HepG2 (cell line): Measurements from ENCODE around the gene TRIM54. TPM values are rescaled to one million over a fixed set of nuclear protein-coding genes. Genes with fewer than 3 reads are reported as not detected.
A peak's percentile ranks its signal among the peaks of the same experiment; 100 is the strongest.

Experiments used
- ARID5B ChIP-seq: IDR thresholded peaks from 2 replicates; pipeline ENCODE4 v1.4.0; 2020; ENCODE audit warnings: mild to moderate bottlenecking, missing genetic modification reagents
- HNF1A ChIP-seq, 2 experiments: sonication (generic) in 1 of 2; formaldehyde crosslinking in 1 of 2; IDR thresholded peaks; 2 replicates each; pipeline versions ENCODE4 v1.4.0 to v1.6.1; 2016 to 2020; ENCODE audit warnings: borderline replicate concordance in 1 of 2, low read depth in 1 of 2, mild to moderate bottlenecking in 1 of 2, missing genetic modification reagents in 1 of 2
- KLF16 ChIP-seq, 2 experiments: sonication (generic) in 1 of 2; formaldehyde crosslinking in 1 of 2; IDR thresholded peaks; 2 replicates each; pipeline versions ENCODE4 v1.6.1 to v1.8.0; 2016 to 2023; ENCODE audit warnings: missing genetic modification reagents in 2 of 2, missing compliant biosample characterization in 1 of 2
- NCOA1 ChIP-seq: sonication (generic); formaldehyde crosslinking; IDR thresholded peaks from 2 replicates; pipeline ENCODE4 v1.9.0; 2021; ENCODE audit warnings: missing genetic modification reagents
- PAX8 ChIP-seq: sonication (generic); formaldehyde crosslinking; IDR thresholded peaks from 2 replicates; pipeline ENCODE4 v1.8.0; 2022; ENCODE audit warnings: mild to moderate bottlenecking, missing genetic modification reagents, borderline replicate concordance
- RBM22 ChIP-seq: fragments of 200-400 bp; formaldehyde crosslinking; optimal IDR thresholded peaks from 2 replicates; pipeline ENCODE3; 2017; ENCODE audit warnings: mild to moderate bottlenecking, low read length, moderate library complexity
- TEAD3 ChIP-seq: optimal IDR thresholded peaks from 2 replicates; pipeline ENCODE3; 2016; ENCODE audit warnings: borderline replicate concordance
- THAP9 ChIP-seq: sonication (generic); formaldehyde crosslinking; IDR thresholded peaks from 2 replicates; pipeline ENCODE4; 2020; ENCODE audit warnings: missing genetic modification reagents, mild to moderate bottlenecking, borderline replicate concordance
- ZNF577 ChIP-seq: sonication (generic); formaldehyde crosslinking; IDR thresholded peaks from 2 replicates; pipeline ENCODE4 v1.4.0; 2020; ENCODE audit warnings: mild to moderate bottlenecking, low read depth, missing genetic modification reagents, borderline replicate concordance
- polyA plus RNA-seq, 8 experiments: library from polyadenylated mRNA; depleted of rRNA in 3 of 8; stranded (reverse) in 7 of 8; unstranded in 1 of 8; fragments of >200 nt; fragmentation: Illumina TruSeq in 4 of 8; extraction: Trizol in 4 of 8; gene quantifications; 2 replicates each; pipeline versions ENCODE4 v1.2.1 to v1.2.3, GENCODE V29; 2011 to 2016; ENCODE audit warnings: low read depth in 4 of 8, missing spikeins in 1 of 8, mixed read lengths in 1 of 8; ENCODE audit not compliant: insufficient read depth in 1 of 8
- total RNA-seq, 5 experiments: library from RNA; depleted of rRNA; stranded (reverse); fragments of >200 nt; fragmentation: Illumina TruSeq; extraction: Trizol; gene quantifications; 2 replicates each; pipeline ENCODE4 v1.2.3, GENCODE V29; 2016; ENCODE audit warnings: low read depth in 1 of 5
- TF ChIP-seq, protein P1 (sequence below): sonication (generic); formaldehyde crosslinking; IDR thresholded peaks from 2 replicates; pipeline ENCODE4 v1.5.0; 2020; ENCODE audit warnings: mild to moderate bottlenecking, missing genetic modification reagents, borderline replicate concordance
- TF ChIP-seq, protein P2 (sequence below): sonication (generic); formaldehyde crosslinking; IDR thresholded peaks from 2 replicates; pipeline ENCODE4 v1.4.0; 2020; ENCODE audit warnings: mild to moderate bottlenecking, low read depth, missing genetic modification reagents

Gene TRIM54
- total and polyA plus RNA-seq, 2 of the 13 experiments (the other 11 are each of a cell fraction or from before 2014, with no cell fraction given) = 0.07 to 0.13 TPM

DNA sequence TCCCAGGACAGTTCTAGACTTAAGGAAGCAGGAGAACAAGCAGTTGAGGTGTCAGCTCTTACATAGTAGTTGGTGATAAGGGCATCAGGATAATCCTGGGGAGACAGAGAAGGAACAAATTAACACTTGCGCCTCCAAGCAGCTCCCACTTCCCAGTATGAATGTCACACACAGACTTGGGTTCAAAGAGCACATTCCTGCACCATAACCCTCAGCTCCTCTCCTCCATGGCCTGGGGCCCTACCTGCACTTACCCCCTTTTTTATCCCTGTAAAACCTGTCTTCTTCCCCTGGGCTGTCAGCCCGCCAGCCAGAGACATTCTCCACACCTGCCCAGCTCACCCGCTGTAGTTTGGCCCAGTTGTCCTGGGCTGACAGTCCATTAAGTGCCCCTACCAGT is 29.9 kb downstream of the TRIM54 start (continued):
- TF ChIP-seq, protein P1, sequence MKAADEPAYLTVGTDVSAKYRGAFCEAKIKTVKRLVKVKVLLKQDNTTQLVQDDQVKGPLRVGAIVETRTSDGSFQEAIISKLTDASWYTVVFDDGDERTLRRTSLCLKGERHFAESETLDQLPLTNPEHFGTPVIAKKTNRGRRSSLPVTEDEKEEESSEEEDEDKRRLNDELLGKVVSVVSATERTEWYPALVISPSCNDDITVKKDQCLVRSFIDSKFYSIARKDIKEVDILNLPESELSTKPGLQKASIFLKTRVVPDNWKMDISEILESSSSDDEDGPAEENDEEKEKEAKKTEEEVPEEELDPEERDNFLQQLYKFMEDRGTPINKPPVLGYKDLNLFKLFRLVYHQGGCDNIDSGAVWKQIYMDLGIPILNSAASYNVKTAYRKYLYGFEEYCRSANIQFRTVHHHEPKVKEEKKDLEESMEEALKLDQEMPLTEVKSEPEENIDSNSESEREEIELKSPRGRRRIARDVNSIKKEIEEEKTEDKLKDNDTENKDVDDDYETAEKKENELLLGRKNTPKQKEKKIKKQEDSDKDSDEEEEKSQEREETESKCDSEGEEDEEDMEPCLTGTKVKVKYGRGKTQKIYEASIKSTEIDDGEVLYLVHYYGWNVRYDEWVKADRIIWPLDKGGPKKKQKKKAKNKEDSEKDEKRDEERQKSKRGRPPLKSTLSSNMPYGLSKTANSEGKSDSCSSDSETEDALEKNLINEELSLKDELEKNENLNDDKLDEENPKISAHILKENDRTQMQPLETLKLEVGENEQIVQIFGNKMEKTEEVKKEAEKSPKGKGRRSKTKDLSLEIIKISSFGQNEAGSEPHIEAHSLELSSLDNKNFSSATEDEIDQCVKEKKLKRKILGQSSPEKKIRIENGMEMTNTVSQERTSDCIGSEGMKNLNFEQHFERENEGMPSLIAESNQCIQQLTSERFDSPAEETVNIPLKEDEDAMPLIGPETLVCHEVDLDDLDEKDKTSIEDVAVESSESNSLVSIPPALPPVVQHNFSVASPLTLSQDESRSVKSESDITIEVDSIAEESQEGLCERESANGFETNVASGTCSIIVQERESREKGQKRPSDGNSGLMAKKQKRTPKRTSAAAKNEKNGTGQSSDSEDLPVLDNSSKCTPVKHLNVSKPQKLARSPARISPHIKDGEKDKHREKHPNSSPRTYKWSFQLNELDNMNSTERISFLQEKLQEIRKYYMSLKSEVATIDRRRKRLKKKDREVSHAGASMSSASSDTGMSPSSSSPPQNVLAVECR (CRISPR knock-in tag) = 0 out of 2 replicates have a peak, but pooled peaks have one; percentile 34
- TF ChIP-seq PAX8 (CRISPR knock-in tag) (no peak), TEAD3 (CRISPR knock-in tag) (peak; percentile 68), THAP9 (no peak), ZNF577 (no peak), NCOA1 (no peak), RBM22 (peak; percentile 36), HNF1A (IDR thresholded peaks at IDR 0.05; ENCODE audit: low read depth) (no peak), HNF1A (CRISPR knock-in tag; IDR thresholded peaks at IDR 0.05; ENCODE audit: borderline replicate concordance) (no peak), KLF16 (CRISPR knock-in tag; IDR thresholded peaks at IDR 0.05) (no peak), ARID5B (CRISPR knock-in tag) (0 out of 2 replicates have a peak, but pooled peaks have one; percentile 13)
- TF ChIP-seq, protein P2, sequence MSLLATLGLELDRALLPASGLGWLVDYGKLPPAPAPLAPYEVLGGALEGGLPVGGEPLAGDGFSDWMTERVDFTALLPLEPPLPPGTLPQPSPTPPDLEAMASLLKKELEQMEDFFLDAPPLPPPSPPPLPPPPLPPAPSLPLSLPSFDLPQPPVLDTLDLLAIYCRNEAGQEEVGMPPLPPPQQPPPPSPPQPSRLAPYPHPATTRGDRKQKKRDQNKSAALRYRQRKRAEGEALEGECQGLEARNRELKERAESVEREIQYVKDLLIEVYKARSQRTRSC (CRISPR knock-in tag) = no peak
